Activated T-helper 1 cell treated with Interleukin-2 at 50 U/mL for 16 hours (primary cell): ENCODE measurements around the gene SLC29A2.

Source experiments
- DNase-seq: peaks from one replicate; pipeline ENCODE4 v3.0.0-alpha.2; 2020; ENCODE audit warnings: low read depth

The SLC29A2 gene

DNA sequence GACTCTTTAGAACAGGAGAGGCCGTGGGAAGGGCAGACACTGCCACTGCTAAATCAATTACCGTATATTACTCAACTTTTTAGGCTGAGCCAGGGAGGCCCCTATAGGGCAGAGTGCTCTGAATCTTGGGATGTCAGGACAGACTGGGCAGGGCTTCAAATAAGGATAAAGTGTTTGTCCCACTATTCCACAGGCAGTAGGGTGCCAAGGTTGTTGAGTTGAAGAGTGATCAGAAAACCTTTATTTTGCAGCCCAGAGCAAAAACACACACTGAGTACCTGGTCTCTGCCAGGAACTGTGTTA lies 22.5 kb downstream of the SLC29A2 start:
- DNase-seq, result no peak

DNA sequence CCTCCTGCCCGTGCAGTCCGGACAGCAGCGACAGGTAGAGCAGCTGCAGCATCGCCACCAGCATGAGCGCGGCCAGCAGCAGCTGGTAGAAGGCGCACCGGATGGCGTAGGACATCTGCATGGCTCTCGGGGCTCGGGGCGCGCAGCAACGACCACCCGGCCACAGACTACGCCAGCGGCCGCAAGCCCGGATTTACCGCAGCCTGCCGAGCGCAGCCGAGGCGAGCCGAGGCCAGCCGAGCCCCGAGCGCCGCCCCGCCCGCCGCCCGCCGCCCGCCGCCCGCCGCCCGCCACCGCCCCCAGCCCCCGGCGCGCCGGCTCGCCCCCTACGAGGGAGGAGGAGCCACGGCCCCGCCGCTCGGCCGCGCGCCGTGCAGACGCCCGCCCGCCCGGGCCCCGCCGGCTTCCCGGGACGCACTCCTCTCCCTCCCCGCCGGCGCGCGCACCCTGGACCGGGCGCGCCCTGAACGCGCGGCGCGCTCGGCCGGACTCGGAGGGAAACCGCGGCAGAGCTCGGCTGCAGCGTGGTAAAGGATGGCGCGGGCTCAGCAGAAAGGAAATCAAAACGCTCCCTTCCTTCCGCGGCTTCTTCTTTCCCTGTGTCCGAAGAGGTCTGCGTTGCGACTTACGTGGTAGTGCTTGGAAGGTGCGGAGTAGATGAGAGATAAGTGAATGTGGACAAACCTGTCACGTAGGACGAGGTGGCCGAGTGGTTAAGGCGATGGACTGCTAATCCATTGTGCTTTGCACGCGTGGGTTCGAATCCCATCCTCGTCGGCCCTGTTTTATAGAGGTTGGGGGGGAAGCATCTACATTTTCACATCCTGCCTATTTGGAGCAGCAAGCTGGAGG lies 23.9 kb downstream of the SLC29A2 start, which contains the start of gene B4GAT1:
B4GAT1 (minus strand) TSS at position 205 of the 852 bp plus-strand sequence; CDS start at position 121, 84 bp downstream.
- peak; percentile 60 for DNase-seq

DNA sequence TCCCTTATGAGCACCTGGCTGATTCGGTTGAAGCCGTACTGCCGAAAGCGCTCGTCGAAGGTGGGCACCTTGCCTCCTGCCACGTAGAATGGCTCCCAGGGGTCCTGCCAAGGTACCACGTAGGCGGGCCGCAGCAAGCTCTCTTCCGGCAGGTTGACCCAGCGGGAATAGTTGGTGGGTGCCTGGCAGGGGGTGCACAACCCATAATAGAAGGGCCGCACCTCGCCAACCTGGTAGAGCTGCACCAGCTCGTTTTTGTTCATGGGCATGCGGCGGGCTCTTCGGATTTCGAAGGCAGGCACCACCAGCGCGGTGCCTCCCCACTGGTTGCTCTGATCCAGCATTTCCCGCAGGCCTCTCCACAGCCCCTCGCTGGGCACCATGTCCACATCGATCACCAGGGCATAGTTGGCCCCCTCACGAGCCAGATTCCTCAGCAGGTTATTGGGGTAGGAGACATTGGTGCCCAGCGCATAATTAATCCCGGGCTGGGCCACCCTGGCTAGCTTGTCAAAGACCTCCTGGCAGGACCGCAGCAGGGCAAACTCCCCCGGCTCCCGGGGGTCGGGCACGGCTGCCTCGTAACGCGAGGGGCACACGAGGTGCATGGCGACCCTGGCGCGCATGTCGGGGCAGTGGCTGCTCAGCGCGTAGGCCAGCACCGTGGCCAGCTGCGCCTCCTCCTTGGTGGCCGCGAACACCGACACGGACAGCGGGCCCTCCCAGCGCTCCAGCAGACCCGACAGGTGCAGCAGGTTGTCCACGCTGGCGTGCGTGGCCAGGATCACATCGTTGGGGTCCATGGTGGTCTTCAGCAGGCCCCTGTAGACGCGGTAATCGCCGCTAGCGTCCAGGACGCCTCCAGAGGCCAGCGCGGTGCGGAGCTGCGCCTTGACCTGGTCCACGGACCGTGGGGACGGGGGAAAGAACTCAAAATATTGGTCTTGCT lies 24.8 kb downstream of the SLC29A2 start:
- no peak for DNase-seq

- DNase-seq, result no peak
Observed at GRCh38 chr11:66345316-66345649, 26.3 kb downstream of the SLC29A2 start.

GRCh38 chr11:66344550-66345315 lies 26.8 kb downstream of the SLC29A2 start, which contains the start of gene BRMS1:
Gene BRMS1, minus strand, starts transcription at chr11:66345104. Its CDS starts 2,870 bp downstream, at chr11:66342234.
- DNase-seq, result peak; percentile 89

GRCh38 chr11:66343176-66343575 lies 28.4 kb downstream of the SLC29A2 start:
- no peak for DNase-seq

- no peak for DNase-seq
Observed at GRCh38 chr11:66341502-66342126, 29.9 kb downstream of the SLC29A2 start.

GRCh38 chr11:66340596-66341501 lies 30.7 kb downstream of the SLC29A2 start:
- DNase-seq, result no peak

DNA sequence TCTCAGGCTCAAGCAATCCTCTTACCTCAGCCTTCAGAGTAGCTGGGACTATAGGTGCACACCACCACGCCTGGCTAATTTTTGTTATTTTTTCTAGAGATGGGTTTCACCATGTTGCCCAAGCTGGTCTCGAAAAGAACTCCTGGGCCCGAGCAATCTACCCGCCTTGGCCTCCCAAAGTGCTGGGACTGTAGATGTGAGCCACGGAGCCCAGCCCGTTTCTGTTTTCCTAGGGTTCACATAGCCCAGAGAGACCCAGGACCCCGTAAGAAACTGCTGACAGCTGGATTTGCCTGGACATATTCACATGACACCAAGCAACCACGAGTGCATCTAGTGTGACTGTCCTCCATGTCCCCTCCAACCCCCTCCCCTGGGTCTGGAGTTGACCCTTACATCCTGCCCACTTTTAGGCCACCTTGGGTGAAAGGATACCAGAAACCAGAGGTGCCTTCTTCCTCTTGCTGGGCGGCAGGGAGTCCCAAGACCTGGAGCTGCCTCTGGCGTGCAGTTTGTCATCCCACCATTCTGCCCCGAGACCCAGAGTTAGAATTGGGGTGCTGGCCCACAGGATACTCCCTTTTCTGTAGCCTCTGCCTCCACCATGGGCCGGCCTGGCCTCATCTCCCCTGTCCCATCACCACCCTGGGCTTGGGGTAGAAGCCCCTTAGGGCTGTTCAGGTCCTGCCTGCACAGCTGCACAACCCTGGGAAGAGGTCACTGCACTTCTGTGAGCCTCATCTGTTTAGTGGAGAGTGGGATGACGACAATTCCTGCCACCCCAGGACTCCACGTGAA lies 31.7 kb downstream of the SLC29A2 start:
- DNase-seq, result no peak

GRCh38 chr11:66339162-66339675 lies 32.3 kb downstream of the SLC29A2 start:
- DNase-seq, result no peak

- no peak for DNase-seq
Observed at GRCh38 chr11:66338276-66339161, 33.0 kb downstream of the SLC29A2 start.

DNA sequence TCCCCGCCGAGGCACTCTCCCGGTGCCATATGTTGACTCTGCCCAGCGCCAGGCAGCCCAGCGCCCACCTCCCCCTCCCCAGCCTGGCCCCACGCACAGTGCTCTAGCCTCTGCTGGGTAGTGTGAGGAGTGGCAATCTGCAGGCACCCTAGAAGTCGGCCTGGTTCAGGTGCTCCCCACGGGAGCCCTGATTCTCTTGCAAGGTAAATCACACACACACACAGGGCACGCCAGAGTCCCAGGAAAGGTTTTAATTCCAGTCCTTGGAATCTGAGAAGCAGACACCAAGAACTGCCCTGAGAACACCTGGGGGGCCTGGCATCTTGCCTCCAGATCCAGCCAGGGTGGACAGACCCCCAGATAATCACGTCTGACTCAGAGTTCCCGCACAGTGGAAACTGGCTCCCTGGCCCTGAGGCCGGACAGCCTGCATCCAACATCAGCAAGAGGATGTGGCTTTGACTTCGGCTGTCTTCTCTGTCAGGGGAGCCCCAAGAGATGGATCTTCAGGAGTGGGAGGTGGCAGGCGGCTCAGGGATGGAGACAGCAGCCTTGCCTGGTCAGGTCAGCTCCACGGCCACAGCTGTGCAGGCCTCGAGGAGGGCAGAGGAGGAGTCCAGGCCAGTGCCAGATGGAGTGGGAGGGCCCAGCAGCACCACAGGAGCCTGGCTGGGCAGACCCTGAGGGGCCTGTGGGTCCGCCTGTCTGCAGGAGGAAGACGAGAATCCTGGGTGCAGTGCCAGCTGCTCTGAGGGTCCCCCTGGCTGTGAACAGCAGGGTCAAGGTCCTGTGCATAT lies 34.3 kb downstream of the SLC29A2 start:
- no peak for DNase-seq

- no peak for DNase-seq
Observed at GRCh38 chr11:66336234-66337102, 35.1 kb downstream of the SLC29A2 start, which contains the start of gene RIN1. Gene RIN1, minus strand, starts transcription at chr11:66336434. Its CDS starts 32 bp downstream, at chr11:66336402.

- DNase-seq, result no peak
Observed at GRCh38 chr11:66335531-66336233, 35.9 kb downstream of the SLC29A2 start.

GRCh38 chr11:66334605-66335442 lies 36.7 kb downstream of the SLC29A2 start:
- no peak for DNase-seq
